Stomach (tissue), 4 donors: ENCODE measurements around the gene ST6GALNAC3.

ENCODE experiments used
- CTCF ChIP-seq, 7 experiments: fragments of 450-650 bp in 4 of 7; fragments of 200-600 bp in 3 of 7; sonication (generic) in 3 of 7; IDR thresholded peaks; one replicate each; pipeline ENCODE4 v1.5.1; 2016 to 2019; ENCODE audit warnings: antibody characterized with exemption in 7 of 7, control low read depth in 2 of 7, mild to moderate bottlenecking in 1 of 7
- EP300 ChIP-seq: sonication (generic); formaldehyde crosslinking; IDR thresholded peaks from one replicate; pipeline ENCODE4 v1.6.1; 2017; ENCODE audit warnings: antibody characterized with exemption
- POLR2A ChIP-seq, 4 donors: fragments of 450-650 bp; IDR thresholded peaks; one replicate each; pipeline ENCODE4 v1.6.1; 2016; ENCODE audit warnings: antibody characterized with exemption in 4 of 4, control low read depth in 2 of 4, mild to moderate bottlenecking in 1 of 4, moderate library complexity in 1 of 4

- no peak for TF ChIP-seq CTCF (IDR thresholded peaks at IDR 0.05)
- no peak for TF ChIP-seq EP300
- TF ChIP-seq POLR2A (IDR thresholded peaks at IDR 0.05): no peak
These were observed 407.7 kb downstream of the ST6GALNAC3 start for GRCh38 chr1:76482272-76482671.
